GM18511 (cell line): ENCODE measurements around the gene WNT2.
"Not testable (repeated sequence)": the region's sequence is repeated elsewhere in the genome, so short reads cannot be mapped to it uniquely, and the experiment has no call there.

ENCODE experiments used
- ATAC-seq: cut with Tn5 transposase; IDR thresholded peaks from one replicate; pipeline ENCODE4 v1.9.1; 2021; ENCODE audit warnings: mild to moderate bottlenecking, moderate library complexity; ENCODE audit not compliant: unreplicated experiment

The WNT2 gene

DNA sequence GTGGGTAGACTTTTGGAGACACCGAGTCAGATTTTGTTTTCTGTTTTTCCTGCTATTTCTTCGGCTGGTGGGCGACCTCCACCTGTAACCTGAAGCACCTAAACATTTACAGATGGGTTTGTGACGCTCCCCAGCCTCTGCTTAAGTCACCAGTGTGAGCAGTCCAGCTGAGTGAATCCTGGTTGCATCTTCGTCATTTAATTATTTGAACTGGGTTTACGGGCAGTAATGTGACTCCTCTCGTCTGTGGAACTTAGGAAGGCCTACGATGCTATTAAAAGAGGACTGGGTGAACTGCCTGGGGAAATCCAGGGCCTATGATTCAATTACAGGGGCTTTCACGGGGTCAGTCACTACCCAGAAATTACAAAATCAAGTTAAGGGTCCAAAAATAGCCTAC, 52.5 kb downstream of the WNT2 start:
- ATAC-seq: no peak

DNA sequence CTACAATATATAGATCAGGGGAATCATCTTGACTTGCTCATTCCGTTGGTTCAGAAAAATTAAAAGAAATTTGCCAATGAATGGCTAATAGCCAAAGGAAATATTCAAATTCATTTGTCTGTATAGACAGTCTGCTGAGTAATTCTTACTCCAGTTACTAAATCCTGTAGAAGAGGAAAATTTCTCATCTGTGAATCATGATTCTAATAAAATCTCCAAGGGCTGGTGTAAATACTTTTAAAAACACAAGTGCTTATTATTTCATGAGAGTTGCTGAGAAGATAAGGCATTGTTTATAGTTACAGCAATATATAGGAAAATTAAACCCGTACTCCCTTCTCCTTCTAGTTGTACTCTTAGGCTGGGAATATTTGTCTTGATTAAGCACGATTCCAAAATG, 53.0 kb downstream of the WNT2 start:
- no peak for ATAC-seq

DNA sequence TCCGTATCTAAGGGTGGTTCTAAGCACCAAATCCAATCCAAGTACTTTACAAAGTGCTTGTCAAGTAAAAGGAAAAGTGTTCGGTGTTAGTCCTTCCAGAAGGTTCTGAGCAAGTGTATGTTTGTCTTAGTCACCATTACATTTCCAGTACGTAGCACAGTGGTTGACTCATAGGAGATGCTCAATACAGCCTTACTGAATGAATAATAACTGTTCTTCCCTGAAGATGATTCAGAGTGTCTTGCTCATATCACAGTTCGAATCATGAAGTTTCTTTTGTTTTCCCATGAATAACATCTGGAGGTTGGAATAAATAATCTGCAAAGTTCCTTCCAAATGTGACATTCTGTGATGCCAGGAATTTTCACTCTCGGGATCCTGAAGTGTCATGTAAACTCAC, 53.4 kb downstream of the WNT2 start:
- ATAC-seq: no peak

DNA sequence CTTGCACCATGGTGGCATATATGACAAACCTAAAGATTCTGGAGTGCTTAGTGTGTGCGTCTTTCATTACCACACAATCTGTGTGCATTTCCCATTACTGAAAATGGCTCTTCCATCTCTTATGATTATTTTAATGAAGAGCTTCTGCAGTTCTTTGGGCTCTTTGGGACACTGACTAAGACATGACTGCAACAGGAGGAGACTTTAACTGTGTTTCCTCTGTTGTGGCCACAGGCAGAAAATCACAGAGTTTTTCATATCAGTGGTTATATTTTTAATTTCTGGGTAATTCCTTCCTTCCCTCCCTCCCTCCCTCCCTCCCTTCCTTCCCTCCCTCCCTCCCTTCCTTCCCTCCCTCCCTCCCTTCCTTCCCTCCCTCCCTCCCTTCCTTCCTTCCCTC, 58.1 kb downstream of the WNT2 start:
- no peak for ATAC-seq

DNA sequence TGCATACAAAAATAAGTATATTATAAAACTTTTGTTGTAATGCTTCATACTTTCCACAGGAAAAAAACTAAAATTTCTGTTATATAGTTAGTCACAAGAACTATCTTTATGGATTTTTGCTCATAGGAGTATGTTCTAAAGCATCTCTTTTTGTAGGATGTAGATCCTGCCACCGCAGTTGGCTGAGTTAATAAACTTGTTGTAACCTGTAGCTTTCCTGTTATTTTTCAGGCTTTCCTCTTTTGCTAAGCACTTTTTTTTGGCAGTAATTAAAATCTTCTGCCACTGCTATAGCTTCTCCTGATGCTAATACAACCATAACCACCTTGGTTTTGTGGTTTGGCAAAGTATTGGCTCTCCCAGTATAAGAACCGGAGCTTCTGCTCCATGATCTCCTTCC, 60.3 kb downstream of the WNT2 start:
- ATAC-seq: no peak

DNA sequence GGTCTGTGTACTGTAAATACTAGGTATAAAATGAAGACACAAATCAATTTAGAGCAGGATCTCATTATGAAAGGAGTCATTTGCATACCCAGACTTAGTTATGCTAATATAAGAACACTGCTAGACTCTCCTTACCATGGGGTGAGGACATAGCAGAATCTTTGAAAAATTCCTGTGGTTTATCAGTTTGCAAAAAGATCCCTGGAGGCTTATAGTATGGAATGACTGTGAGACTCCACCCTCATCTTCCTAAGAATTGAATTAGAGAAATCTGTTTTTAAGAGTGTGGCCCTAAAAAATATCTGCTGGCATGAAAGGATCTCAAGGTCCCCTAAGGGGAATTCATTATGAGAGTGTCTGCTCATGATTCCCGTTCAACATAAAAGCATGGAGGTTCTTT, 63.2 kb downstream of the WNT2 start:
- no peak for ATAC-seq

DNA sequence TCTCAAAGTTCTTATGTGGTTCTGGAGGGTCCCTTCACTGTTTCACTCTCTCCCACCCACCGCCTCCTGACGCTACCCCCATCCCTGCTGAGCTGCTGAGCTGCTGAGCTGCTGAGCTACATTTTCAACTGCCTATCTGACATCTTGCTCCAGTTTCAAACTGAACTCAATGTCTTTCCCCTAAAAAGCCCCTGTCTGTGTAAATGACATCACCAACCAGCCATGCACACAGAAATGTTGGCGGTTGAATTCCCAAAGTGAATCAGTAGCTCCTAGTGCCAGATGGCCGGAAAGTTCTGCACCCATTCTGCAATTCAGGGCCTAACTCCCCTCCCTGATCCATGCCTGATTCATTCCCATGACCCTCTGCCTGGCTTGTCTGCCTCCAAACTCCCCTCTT, 71.2 kb downstream of the WNT2 start:
- peak; percentile 56 for ATAC-seq

DNA sequence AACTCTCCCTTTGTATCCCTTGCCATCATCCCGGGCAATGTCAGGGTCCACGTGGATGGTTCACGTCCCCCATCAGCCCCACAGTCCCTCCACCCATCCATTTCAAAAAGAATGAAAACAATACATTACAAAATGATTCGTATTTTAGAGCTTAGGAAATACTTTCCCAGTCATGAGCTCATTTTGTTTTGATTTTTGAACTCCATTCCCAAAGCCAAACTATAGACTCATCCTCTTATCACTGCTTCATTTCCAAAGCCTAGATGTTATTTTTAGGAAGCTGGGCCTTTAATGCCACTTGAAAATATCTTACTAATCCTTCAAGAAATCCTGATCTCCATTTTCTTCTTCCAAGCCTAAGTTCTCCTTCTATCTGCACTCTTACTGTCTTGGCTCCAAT, 72.1 kb downstream of the WNT2 start:
- no peak for ATAC-seq

DNA sequence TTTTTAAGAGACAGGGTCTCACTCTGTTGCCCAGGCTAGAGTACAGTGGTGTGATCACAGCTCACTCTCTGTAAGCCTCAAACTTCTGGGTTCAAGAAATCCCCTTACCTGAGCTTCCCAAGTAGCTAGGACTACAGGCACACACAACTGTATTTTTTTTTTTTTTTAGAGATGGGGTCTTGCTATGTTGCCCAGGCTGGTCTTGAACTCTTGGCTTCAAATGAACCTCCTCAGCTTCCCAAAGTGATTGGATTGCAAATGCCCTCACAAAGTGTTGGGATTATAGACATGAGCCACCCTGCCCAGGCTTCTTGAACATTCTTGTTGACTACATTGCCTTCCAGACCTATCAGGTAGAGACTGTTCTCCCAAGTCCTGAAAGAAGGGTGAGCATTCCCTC, 72.6 kb downstream of the WNT2 start:
- ATAC-seq: no peak

DNA sequence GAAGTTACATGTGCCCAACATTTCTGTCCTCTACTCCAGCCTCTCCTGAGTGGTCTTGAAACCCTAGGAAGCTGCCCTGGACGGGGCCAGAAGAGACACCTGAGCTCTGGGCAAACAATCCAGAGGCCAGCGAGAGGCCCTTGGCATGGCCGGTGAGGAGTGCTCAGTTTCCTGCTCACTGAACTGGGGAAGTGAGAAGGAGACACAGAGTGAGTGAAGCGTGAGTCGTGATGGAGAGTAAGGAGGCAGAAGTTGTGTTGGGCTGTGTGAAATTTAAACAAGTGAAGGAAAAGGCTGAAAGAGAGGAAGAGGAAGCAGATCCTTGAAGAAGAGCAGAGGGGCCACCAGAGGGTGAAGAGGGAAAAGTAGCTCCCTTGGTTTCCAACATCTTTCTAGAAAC, 73.2 kb downstream of the WNT2 start:
- ATAC-seq: no peak

DNA sequence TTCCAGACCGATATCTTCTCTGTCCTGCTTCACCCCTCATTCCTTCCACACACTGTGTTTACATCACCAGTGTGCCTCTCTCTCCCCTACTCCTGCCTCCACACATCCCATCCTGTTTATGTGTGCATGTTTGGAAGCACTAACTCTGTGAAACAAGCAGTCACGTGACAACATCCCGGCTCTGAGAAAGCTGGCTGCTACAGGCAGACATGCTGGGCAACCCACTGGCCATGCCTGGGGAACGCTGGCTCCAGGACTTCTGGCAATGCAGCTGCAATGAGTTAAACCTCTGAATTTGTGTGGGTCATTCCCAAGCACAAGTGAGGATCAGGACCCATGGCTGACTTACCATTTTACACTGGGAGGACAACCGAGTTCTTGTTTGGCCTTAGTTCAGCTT, 74.0 kb downstream of the WNT2 start:
- no peak for ATAC-seq

DNA sequence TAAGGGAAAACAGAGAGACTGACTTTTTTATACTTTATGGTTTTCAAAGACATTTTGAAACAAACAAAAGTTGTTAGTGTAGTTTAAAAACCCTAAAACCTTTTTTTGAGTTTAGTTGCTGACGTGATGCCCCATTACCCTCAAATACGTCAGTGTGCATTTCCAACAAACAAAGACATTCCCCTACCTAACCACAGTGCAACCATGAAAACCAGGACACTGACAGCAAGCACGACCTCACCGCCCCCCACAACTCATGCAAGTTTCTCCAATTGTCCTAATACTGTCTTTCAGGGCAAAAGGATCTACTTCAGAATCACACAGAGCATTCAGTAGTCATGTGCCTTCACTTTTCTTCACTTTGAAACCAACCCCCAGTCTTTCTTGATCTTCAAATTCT, 75.0 kb downstream of the WNT2 start:
- no peak for ATAC-seq

DNA sequence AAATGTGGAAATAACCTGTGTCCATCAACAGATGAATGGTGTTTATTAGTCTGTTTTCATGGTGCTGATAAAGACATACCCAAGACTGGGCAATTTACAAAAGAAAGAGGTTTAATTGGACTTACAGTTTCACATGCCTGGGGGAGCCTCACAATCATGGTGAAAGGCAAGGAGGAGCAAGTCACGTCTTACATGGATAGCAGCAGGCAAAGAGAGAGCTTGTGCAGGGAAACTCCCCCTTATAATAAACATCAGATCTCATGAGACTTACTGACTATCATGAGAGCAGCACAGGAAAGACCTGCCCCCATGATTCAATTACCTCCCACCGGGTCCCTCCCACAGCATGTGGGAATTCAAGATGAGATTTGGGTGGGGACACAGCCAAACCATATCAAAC, 77.2 kb downstream of the WNT2 start:
- not testable (repeated sequence) for ATAC-seq

DNA sequence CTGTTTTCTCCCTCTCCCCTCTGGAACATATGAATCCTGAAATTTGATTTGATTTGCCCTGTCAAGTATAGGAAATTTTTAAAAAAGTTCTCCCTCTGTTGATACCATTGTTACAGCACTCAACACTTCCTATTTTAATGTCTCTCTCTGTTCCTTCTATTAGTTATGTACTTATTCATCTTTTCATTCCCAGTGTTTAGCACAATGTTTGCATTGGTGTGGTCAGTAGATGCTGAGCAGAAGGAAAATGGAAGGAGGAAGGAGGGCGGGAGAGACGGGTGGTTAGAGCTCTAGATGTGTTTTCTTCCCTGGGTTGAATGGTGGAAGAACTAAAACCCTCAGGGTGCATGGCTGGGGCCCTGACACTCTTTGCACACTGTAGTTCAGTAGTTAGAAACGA, 79.5 kb downstream of the WNT2 start:
- ATAC-seq: no peak

DNA sequence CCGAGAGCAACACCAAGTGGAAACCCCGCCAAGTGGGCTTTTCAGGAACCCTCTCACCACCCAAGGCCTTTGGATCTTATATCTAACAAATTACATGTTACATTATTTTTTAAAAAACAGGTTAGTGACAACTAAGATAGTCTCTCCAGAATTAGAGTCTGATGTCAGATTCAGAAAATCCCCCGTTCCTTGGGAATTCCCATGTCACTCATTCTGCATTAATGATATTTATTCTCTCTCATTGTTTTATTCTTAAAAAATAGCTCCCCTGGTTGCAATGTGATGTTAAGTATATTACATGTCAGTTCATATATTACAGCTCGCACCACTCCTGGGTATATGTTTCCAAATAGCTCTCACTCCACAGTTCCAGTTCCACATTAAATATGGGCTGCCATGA, 81.8 kb downstream of the WNT2 start:
- no peak for ATAC-seq

DNA sequence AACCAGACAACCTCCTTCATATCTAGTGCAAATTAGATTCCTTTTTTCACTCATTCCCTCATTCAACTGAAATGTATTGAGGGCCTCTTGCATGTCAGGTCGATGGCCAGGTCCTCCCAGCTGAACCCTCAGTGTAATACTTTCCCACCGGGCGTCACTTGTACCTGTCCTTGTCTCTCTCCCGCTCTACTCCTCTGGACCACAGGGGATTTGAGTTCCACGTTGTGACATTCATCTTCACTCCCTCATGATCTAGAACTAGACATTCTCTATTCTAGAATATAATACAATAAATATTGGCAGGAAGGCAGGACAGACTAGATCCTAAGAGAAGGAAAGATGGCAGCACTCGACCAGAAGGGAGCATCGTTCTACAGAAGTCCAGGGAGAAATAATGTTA, 83.9 kb downstream of the WNT2 start:
- ATAC-seq: no peak

DNA sequence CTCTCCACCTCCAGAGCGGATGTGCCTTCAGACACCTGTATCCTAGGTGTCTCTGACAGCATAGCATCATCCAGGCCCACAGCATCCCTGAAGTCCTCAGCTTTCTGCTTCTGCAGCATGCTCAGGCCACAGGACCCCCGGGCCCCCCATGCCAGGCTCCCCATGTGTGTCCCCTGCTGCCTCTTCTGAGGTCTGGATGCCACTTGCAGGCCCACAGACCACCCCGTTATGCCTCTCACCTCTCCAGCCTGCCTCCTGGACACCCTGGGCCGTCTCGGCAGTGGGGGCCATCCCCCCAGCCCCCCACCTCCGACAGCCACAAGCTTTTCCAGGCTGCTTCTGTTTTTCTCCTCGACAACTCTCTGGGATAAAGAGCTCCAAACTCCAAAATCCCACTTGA, 84.4 kb downstream of the WNT2 start:
- ATAC-seq: no peak

DNA sequence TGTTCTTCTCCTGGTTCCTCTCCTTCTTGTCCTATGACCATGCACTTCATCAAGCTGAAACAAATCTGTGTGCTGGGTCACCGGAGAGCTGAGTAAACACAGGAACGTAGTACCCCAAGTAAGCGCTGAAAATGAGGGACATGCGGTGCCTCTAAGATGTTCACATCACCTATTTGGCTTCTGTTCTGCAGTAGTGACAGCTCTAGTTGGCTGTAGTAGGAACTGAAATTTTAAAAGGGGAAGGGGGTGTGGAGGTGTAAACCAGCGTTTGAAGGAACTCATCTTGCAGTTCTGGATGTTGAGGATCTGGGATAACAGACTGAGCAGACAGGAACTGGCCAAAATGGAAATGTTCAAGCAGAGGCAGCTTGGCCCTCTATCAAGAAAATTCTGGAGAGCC, 85.2 kb downstream of the WNT2 start:
- no peak for ATAC-seq

DNA sequence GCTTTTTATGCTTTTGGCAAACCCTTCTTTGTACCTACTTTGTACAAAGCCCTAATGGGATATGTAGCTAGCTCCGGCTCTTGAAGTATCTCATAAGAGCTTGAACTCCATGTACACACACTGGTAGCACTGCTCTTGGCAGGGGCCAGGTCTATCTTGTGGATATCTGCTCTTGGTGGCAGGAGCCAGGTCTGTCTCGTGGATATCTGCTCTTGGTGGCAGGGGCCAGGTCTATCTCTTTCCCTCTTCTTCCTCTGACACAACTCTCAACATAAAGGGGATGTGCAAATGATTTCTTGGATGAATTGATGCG, 91.9 kb downstream of the WNT2 start:
- no peak for ATAC-seq

DNA sequence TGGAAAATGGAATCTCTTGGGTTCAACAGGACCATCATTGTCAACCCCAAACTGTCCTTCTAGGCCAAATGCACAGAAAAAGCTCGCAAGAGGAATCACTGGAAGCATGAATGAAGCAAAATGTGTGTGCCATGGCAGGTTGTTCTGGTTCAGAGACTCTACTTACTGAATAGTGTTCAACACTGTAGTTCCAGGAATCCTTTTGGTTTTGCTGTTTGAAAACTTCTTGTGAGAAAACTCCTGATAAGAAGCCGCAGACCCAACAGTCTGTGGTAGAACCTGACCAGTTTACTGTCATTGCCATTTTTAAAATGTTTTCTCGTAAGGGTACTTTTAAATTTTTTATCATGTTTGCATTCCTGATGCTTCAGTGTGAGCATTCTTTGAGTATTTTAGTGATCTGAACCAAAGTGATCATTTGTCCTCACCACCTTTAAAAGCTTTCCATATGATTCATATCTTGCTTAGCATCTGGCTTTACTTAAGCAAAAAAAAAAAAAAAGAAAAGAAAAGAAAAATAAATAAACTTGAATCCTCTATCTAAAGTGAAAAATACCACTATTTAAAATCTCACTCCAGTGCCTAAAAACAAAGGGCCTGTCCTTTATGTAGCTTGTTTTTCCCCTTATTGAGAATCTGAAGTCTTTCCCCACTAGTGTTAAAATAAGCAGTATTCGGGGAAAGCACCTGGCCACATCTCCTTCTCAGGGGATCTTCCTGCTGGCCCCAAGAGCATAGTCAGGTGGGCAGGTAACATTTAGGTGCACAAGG, 92.4 kb downstream of the WNT2 start:
- peak; percentile 83 for ATAC-seq

DNA sequence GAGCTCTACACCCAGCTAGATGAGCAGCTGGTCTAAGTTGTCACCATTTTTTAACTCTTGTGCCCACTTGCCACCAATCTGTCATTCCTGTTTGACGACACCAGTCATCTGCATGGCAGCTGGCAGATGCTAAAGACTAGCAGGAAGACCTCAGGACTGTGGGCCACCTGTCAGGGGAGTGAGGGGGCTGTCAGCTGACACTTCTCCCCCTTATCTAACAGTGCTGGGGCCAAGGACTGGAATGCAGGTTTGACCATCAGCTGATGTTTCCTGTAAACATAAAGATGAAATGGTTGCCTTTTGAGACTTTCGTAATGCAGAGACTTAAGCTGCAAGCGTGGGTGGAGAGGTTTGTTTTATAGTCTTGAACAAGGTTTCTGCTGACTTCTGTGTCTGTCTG, 93.5 kb downstream of the WNT2 start:
- ATAC-seq: no peak

DNA sequence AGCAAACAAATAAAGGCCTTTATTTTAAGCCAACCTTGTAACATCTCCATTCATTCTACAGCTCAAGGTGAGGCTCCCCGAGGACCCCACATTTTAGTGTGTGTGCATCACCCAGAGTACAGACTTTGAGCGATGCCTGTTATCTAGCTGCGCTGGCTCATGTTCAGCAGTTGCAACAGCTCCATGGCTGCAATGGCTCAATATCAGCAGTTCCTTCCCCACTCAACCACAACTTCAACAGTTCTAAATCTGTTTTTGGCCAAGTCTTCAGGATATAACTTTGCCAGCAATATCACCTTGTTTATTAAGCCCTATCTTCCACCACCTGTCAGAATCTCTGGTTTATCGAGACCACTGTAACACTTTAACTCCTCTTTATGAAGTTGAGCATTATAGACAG, 95.8 kb downstream of the WNT2 start:
- no peak for ATAC-seq

DNA sequence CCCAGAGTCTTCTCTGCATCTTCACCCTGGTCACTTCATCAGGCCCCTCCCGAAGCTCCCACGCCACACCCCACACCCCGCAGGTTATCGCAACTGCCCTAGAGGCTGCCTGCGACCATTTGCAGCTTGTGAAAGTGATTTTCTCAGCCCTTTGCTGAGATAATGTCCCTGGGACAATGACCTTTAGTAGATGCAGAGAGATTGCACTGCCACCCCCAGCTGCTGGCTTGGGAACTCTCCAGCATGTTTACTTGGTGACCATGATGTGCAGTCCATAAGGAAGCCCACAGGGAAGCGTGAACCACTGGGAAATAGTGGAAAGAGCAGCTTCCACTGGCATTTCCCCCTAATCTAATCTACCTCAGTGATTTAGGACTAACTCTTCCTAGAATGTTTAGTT, 97.3 kb downstream of the WNT2 start:
- ATAC-seq: no peak
